Lung microvascular endothelial cell (primary cell): ENCODE data around the gene CEP170B. TPM values are rescaled to one million over a fixed set of nuclear protein-coding genes. Genes with fewer than 3 reads are reported as not detected.
"Not testable (repeated sequence)": the region's sequence is repeated elsewhere in the genome, so short reads cannot be mapped to it uniquely, and the experiment has no call there.

Experiments
- DNase-seq, 2 donors: peaks; one replicate each; pipeline versions ENCODE4 v3.0.0 to v3.0.0-alpha.2; 2010; ENCODE audit warnings: low read depth in 2 of 2
- total RNA-seq: library from RNA; depleted of rRNA; stranded (reverse); fragments of >200 nt; gene quantifications from 2 replicates; pipeline ENCODE4 v1.2.1, GENCODE V29; 2014

Gene CEP170B
- total RNA-seq, 1 donor from 2014 or later = 2.8 TPM

DNA sequence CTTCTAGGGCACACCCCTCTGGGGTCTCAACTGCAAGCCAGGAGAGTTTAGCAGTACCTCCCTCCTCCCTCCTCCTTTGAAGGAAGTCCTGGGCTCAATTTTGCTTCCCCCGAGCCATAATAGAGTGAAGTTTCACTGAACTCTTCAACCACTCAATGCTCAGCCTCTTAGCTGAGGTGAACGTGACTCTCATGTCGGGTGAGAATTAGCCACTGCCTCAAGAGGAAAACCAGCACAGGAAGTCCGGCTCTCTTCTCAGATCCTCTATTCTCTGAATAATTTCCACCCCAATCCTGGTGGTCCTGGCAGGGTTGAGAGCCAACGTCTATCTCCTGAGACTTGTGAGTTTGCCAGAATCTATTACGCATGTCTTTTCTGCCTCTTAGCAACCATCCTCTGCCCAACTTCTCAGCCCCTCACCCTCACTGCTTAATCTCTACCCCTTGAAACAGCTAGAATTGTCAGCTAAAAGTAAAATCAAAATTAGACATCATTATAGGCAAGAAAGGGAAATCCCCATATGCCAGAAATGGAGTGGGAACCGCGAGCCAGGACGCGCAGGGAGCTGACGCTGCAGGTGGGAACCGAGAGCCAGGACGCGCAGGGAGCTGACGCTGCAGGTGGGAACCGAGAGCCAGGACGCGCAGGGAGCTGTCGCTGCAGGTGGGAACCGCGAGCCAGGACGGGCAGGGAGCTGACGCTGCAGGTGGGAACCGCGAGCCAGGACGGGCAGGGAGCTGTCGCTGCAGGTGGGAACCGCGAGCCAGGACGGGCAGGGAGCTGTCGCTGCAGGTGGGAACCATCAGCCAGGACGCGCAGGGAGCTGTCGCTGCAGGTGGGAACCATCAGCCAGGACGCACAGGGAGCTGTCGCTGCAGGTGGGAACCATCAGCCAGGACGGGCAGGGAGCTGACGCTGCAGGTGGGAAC, 39.8 kb downstream of the CEP170B start:
- not testable (repeated sequence) for DNase-seq

DNA sequence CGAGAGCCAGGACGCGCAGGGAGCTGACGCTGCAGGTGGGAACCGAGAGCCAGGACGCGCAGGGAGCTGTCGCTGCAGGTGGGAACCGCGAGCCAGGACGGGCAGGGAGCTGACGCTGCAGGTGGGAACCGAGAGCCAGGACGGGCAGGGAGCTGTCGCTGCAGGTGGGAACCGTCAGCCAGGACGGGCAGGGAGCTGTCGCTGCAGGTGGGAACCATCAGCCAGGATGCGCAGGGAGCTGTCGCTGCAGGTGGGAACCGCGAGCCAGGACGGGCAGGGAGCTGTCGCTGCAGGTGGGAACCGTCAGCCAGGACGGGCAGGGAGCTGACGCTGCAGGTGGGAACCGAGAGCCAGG, 40.5 kb downstream of the CEP170B start:
- not testable (repeated sequence) for DNase-seq

DNA sequence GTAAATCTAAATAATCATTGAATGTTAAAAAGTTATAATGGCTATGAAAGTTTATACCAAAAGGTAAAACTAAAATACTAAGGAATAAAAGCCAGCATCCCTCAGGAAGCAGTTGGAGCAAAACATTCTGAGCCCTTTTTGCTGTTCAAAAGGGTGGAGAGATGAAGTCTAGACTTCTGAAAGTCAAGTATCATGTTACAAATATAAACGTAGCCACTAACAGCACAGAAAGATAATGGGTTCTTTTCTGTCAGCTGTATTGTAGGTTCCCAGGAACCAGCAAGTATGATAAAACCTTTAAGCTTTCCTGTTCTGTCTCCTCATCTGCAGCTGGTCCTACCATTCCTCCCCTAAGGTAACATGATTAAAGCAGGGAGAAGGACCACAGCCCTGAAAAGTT, 43.2 kb downstream of the CEP170B start:
- DNase-seq = no peak

DNA sequence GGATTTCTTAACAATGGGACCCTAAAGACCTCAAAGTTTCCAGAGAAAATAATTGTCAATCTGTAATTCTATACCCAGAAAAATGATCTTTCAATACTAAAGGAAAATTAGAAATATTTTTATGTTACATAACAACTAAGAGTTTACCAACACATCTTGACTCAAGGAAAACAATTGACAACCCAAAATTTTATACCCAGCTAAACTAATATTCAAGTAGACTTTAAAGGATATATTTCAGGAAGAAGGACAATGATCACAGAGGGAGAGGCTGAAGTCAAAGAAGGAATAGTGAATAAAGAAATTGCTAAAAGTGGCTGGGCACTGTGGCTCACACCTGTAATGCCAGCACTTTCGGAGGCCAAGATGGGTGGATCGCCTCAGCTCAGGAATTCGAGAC, 47.0 kb downstream of the CEP170B start:
- DNase-seq = no peak

DNA sequence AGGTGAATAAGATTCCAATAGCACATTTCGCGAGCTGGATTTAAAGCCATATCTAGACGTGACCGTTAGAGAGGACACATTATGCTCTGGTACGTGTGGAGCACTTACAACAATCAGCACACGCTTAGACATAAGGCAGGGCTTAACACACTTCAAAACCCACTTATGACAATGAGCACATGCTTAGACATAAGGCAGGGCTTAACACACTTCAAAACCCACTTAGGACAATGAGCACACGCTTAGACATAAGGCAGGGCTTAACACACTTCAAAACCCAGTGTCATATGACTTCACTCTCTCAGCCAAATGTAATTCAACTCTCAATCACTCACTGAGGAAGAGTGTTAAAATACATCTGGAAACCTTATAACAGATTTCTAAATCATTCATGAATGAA, 48.4 kb downstream of the CEP170B start:
- no peak for DNase-seq

DNA sequence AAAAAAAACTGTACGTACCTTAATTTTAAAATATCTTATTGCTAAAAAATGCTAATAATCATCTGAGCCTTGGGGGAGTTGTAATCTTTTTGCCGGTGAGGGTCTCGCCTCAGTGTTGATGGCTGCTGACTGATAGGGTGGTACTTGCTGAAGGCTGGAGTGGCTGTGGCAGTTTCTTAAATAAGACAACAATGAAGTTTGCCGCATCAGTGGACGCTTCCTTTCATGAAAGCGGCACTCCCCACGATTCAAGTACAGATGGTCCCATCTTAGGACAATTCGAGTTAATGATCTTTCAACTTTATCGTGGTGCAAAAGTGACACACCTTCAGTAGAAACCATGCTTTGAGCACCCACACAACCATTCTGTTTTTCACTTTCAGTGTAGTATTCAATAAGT, 52.0 kb downstream of the CEP170B start:
- no peak for DNase-seq

DNA sequence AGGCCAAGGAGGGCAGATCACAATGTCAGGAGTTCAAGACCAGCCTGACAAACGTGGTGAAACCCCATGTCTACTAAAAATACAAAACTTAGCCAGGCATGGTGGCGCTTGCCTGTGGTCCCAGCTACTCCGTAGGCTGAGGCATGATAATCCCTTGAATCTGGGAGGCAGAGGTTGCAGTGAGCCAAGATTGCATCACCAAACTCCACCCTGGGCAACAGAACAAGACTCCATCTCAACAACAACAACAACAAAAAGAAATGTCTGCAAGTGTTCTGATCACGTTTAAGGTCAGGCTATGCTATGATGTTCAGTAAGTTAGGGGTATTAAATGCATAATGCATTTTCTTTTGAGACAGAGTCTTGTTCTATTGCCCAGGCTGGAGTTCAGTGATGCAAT, 52.9 kb downstream of the CEP170B start:
- no peak for DNase-seq

DNA sequence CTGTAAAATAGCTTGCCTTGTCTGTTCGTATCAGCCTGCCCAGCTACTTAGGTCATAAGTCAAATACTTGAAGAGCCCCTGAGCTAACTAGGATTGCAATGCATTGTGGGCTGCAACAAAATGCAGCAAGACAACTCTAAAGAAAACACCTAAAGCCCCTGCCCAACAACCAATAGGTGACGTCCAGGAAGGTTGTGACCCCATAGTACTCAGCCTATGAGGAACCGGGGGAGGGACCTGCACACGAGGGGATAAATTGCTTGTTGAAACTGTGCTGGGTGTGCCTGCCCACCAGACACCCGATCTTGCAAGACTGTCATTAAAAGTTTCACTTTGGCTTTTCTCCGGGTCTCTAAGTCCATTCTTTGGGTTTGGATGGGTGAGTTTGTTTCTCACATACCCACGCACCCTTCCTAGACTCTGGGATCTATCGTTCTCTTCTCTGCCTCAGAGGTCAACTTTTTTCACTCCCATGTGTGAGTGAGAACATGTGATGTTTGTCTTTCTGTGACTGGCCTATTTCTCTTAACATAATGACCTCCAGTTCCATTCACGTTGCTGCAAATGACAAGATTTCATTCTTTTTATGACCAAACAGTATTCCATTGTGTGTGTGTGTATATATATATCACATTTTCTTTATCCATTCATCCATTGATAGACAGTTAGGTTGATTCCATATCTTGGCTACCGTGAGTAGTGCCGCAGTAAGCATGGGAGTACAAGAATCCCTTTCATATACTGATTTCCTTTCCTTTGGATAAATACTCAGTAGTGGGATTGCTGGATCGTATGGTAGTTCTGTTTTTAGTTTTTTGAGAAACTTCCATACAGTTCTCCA, 54.3 kb downstream of the CEP170B start:
- not testable (repeated sequence) for DNase-seq

DNA sequence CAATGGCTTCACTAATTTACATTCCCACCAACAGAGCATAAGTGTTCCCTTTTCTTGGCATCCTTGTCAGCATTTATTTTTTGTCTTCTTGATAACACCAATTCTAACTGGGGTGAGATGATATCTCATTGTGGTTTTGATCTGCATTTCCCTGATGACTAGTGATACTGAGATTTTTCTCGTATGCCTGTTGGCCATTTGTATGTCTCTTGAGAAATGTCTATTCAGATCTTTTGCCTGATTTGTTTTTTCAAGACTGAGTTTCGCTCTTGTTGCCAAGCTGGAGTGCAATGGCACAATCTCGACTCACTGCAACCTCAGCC, 54.9 kb downstream of the CEP170B start:
- DNase-seq = no peak

DNA sequence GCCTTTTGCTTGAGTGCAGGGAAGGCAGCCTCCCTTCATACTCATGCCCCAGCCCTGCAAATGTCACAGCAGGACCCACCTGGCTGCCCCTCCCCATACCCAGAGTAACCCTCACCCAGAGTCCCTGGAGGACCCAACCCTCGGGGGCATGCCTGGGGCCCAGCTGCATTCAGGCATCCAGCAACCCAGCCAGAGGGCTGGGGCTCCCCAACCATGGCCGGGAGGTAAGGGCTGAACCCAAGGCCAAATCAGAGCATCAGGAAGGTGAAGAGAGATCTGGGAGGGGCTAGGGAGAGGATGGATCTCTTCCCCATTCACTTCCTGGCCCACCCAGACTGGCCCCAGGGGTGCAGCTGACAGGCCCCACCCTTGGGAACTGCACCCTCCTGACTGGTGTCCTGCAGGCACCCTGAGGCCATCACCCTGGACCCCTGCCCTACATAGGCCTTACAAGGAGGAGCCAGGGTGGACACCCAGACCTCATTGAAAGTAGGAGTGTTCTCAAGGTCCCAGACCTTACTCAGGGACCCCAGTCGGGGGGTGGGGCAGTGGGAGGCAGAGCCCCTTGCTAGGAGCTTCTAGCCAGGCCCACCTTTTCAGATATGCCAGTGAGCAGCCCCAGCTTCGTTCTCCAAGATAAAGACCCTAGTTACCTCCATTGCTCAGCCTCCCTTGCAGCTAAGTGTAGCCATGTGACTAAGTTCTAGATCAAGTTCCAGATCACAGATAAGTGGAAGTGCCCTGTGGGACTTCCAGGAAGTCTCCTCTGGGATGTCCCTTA, 58.8 kb downstream of the CEP170B start:
- no peak for DNase-seq

DNA sequence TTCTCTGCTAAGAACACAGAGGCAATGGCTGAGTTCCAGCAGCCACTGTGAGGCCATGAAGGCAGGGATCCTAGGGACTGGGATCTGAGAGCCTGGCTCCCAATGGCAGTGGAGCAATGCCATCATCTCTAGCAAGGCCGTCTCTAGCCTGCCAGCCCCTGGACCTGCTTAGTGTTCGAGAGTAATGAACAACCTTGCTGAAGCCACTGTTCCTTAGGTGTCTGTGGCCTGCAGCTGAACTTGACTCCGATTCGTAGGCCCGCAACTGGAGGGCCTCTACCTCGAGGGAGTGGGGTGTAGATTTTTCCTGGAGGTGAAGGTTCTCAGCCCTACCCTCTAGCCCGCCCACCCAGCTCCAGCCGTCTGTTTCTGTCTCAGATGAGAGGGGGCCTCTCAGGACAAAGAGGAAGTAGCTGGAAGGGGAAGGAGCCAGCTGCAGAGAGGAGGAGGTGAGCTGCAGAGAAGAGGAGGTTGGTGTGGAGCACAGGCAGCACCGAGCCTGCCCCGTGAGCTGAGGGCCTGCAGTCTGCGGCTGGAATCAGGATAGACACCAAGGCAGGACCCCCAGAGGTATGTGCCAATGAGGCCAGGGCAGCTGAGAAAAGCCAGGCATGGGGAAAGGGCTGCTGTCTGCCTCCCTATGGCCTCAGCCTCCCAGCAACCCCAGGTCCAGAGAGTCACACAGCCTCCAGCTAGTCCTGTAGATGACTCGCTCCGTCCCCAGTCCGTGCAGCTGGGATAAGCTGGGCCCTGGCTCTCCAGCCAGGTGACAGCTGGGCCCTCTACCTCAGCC, 59.5 kb downstream of the CEP170B start, which contains the start of gene PLD4:
Gene PLD4 (plus strand): TSS at position 459 of the 793 bp plus-strand sequence. CDS start 2,262 bp downstream, outside the sequence.
- no peak for DNase-seq

DNA sequence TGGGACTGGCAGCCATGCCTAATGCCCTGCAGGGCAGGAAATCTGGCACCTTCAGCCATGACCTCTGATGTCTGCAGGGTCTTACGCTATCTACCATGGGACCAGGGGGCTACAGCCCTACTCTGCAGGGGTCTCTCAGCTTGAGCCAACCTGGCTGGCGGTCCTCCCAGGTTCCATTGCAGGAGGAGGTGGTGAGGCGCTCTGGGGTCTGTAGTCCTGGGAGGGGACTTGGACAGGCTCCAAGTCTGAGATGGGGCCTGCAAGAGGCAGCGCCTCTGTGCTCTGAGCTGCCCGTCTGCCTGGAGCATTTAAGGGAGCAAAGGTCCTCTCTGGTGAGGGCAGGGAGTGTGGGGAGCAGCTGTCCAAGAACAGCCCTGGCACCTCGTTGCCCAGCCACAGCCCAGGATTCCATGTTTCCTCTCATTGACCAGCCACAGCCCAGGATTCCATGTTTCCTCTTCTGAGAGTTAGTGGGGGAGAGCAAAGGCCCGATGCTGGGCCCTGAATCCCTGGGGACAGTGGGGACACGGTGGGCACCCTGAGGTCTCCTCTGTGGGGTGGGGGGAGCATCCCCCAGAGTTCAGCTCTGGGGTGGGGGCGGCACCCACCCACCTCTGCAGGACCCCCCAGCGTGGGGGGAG, 60.3 kb downstream of the CEP170B start:
- DNase-seq = no peak

DNA sequence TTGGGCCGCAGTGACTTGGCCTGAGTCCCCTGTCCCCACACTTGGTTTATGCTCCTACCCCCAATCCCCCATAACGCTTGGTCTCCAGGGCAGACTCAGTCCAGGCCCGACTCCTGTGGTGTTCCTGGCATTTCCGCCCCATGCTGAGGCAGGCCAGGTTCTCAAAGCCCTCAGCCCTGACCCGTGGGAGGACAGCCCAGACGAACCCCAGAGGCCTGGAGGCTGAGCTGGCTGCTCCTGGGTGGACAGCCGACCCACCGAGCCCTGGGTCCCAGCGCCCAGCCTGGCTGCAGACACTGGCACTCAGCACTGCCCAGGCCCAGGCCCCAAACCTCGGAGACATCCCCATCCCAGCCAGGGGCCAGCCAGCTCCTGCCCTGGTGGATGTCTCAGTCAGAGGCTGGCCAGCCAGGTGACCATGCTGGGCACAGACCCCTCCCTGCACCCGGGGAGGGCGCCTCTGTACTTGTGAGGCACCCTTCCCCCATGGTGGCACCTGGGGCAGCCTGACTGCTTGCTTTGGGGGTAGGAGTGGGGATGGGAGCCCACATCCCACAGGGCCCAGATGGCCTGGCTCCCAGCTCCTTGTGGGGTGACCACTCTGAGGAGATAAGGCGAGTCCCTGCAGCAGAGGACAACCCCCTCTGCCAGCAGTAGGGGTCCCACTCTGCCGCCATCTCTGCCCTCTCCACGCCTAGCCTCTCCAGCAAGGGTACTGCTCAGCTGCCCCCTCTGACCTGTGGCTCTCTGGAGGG, 61.0 kb downstream of the CEP170B start:
- DNase-seq = no peak

DNA sequence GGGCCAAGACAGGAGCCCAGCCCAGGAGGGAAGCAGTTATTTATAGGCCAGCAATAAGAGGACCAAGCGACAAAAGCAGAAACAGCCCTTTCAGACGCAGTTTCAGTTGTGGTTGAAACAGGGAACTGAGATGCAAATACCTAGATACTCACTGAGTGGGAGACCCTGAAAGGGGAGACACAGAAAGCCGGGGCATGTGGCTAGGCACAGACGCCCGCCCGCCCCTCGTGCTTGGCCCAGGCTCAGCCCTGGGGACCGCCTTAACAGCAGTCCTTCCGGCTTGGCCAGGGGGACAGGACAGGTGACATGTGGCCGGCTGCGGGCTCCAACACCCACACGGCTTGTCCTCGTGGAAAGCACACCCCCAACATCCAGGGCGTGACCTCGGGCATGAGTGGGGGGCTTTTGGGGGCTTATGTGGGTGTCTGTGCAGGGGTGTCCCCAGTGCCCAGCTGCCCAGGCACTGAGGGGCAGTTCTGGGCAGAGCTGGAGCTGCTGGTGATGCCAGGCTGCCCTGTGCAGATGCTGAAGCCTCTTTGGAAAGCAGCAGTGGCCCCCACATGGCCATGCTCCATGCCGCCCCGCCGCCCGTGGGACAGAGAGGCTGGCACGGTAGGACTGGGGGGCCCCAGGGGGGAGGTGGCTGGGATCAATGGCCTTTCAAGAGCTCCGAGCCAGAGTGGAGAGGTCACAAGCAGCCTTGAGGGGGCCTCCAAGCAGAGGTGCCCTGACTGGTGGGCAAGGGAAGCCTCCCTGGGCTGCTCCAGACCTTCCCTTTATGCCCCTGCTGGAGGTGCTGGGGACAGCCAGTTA, 61.8 kb downstream of the CEP170B start:
- DNase-seq = no peak

DNA sequence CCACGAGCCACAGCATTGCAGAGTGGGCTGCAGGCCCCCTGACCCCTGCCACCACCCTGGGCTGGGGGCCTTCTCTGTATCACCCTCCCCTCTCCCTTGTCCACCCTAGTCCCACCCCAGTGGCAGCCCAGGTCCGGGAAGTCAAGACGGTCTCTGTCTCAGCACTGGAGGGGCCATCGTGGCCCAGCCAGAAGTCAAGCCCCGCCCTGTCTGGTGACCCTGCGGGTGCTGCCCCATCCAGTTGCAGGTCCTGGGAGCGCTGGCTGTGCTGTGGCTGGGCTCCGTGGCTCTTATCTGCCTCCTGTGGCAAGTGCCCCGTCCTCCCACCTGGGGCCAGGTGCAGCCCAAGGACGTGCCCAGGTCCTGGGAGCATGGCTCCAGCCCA, 62.4 kb downstream of the CEP170B start:
- DNase-seq = no peak

DNA sequence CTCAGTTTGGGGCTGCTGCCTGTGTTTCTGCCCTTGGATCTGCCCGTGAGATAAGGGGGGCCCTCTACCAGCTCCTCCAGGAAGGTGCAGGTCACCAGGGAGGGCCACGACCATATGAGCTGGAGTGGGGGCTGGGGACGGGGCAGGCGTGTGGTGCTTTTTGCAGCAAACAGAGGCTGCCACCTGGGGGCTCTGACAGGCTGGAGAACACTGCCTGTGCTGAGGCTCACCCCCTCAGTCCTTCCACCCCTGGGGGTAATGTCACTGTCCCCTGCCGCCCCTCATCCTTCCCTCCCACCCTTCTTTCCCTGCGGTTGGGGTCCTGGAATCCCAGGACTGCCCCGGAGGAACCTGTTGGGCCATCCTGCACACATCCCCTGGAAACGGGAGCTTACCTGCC, 62.8 kb downstream of the CEP170B start:
- DNase-seq = no peak

DNA sequence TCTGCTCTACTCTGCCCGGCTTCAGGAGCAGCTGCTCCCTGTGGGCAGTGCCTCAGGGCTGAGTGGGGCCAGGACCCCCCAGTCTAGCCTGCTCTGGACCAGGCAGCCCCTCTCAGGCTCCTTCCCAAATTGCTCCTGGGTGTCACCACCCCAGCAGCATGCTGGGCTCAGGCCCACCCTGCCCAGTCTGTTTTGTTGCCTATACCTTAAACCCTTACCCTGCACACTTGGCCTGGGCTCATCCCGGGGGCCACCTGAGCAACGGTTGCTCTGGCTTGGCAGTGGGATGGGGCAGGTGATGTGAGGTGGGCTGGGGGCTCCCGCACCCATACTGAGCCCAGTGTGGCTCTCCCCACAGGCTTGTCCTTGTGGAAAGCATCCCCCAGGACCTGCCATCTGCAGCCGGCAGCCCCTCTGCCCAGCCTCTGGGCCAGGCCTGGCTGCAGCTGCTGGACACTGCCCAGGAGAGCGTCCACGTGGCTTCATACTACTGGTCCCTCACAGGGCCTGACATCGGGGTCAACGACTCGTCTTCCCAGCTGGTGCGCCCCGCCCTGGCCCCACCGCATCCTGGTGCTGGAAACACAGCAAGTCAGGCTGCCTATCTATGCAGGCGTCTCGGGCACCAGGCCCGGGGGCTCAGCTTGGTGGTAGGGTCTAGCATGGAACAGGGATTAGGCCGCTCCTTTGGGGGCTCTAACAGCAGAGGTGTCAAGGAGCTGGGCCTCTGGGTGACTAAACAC, 63.5 kb downstream of the CEP170B start:
- no peak for DNase-seq
